Heart right ventricle (tissue), 16 donors: ENCODE measurements around the gene COX14. TPM values are rescaled to one million over a fixed set of nuclear protein-coding genes. Genes with fewer than 3 reads are reported as not detected.

Experiments
- ATAC-seq, 8 donors: fragments of 200-7000 bp; cut with Tn5 transposase; one replicate each; pipeline ENCODE4 v1.9.1; 2020; ENCODE audit warnings: mild to moderate bottlenecking in 8 of 8, moderate library complexity in 8 of 8, moderate number of reproducible peaks in 1 of 8
- DNase-seq, 2 donors: peaks; one replicate each; pipeline ENCODE4 v3.0.0-alpha.2; 2020
- H3K27ac ChIP-seq, 10 donors: fragments of 200-600 bp; sonication (generic) in 2 of 10; one replicate each; pipeline versions ENCODE4 v1.5.0 to v1.8.0; 2020 to 2022; ENCODE audit warnings: mild to moderate bottlenecking in 3 of 10
- H3K27me3 ChIP-seq, 7 donors: fragments of 200-600 bp; one replicate each; pipeline ENCODE4 v1.8.0; 2021 to 2022; ENCODE audit warnings: mild to moderate bottlenecking in 2 of 7
- H3K36me3 ChIP-seq, 9 donors: fragments of 200-600 bp; sonication (generic) in 1 of 9; one replicate each; pipeline versions ENCODE4 v1.5.0 to v1.8.0; 2020 to 2022; ENCODE audit warnings: mild to moderate bottlenecking in 2 of 9
- H3K4me1 ChIP-seq, 9 donors: fragments of 200-600 bp; sonication (generic) in 1 of 9; one replicate each; pipeline versions ENCODE4 v1.5.0 to v1.8.0; 2020 to 2022; ENCODE audit warnings: mild to moderate bottlenecking in 4 of 9
- H3K4me3 ChIP-seq, 10 donors: fragments of 200-600 bp; sonication (generic) in 2 of 10; one replicate each; pipeline versions ENCODE4 v1.5.0 to v1.8.0; 2020 to 2022; ENCODE audit warnings: mild to moderate bottlenecking in 7 of 10, moderate library complexity in 2 of 10
- H3K9me3 ChIP-seq, 11 donors: fragments of 200-600 bp in 10 of 11; sonication (generic) in 2 of 11; one replicate each; pipeline versions ENCODE4 v1.5.0 to v1.8.0; 2013 to 2022; ENCODE audit warnings: mild to moderate bottlenecking in 2 of 11, control low read depth in 1 of 11, moderate library complexity in 1 of 11
- WGBS, 2 donors: extraction: QIAGEN DNeasy Blood & Tissue Kit; methylation state at CpG; one replicate each; pipeline ENCODE4 v1.1.7; 2013; ENCODE audit warnings: inconsistent platforms in 1 of 2; 5-methylcytosine and 5-hydroxymethylcytosine counted together
- intact Hi-C, 10 donors: fragments of 100-400 bp; cut with DNase I; formaldehyde crosslinking; loops; one replicate each; pipeline versions ENCODE4 v1.11.1 to v1.14.2; 2022
- polyA plus RNA-seq, 2 donors: library from polyadenylated mRNA; stranded (reverse); fragments of 200-250 nt; gene quantifications; one replicate each; pipeline ENCODE4 v1.2.3, GENCODE V29; 2013
- total RNA-seq, 10 donors: library from RNA; stranded (reverse); fragmentation: NEBNext Ultra II Directional in 3 of 10; extraction: Animal tissue kit (Norgen Biotek cat#: 25700) in 3 of 10; gene quantifications; one replicate each; pipeline versions ENCODE4 v1.2.1 to v1.2.4, GENCODE V29; 2021 to 2023
- TF ChIP-seq, protein P1 (sequence below), 9 donors: fragments of 200-600 bp; sonication (generic) in 2 of 9; IDR thresholded peaks; one replicate each; pipeline versions ENCODE4 v1.5.0 to v1.8.0; 2021 to 2022; ENCODE audit warnings: antibody characterized with exemption in 9 of 9, mild to moderate bottlenecking in 5 of 9, moderate library complexity in 1 of 9
- donor health status: Arrhythmogenic right ventricular cardiomyopathy.
- donor health status: ischemic (EF 13 %, LVEDD 7.1; RV severe dilation, severe dysfunction).
- donor health status: healthy with polysubstance abuse.
- donor health status: DM: no; HTN: yes; CAD: no.
- donor health status: DM: no; HTN: no; CAD: no.
- donor health status: ischemic (EF 25% LVEDD 6.9; RV normal size, moderate dysfunction).
- donor health status: ischemic (EF 25% LVEDD 5.7; RV mildly dilated, moderate dysfunction).
- donor health status: healthy.
- donor health status: DM: yes; HTN: yes; CAD: no.
- donor health status: Ischemic cardiomyopathy.
- donor health status: ischemic (EF 35%, LVEDD 5.7; RV mildly dilated, moderate dysfunction).
- donor health status: nonischemic (EF 11% LVEDD 7.7; RV severe dilation, severe dysfunction).
- donor health status: DM: yes; HTN: yes; CAD: no.
- donor health status: PGD.
- donor health status: ischemic (EF 29% LVEDD 5.4; RV normal size, mild dysfunction).
- donor health status: nonischemic (EF 23%, LVEDD 6.1; RV moderate dilation, normal function).

COX14 gene
- total and polyA plus RNA-seq, 12 donors, result 93.8 to 239 (median 165) TPM

DNA sequence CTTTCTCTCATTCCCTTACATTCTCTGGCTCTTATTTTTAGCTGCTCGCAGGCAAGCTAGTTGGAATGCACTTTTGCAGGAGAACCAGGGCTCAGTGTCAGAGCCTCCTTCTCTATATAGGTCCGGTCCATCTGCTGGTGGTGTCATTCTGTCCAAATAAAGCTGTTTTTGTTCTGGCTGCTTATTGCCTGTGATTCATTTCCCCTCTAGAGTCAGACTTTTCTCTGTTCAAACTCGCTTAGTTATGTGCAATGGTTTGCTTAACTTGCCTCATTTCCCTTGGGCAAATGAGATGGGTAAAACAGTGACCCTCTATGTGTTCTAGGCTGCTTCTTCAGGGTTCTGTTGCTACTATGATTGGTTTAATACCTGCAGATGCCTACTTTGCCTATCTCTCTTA, 24.0 kb upstream of the COX14 start:
- intact Hi-C loops, result loop anchor here in 6 of 10 donors (2.0 to 10.0 kb wide), 5 partner anchors 23 to 227 kb away; partner anchors contain the start of gene CERS5 (in 2 of the 6)
- 51 to 62% methylated on average over 3 of the region's 3 CpGs for WGBS, 2 donors
- Histone ChIP-seq H3K27ac (peak overlapping the region in 2 of 10 donors; percentile 23 to 48), H3K4me3 (no peak overlapping the region), H3K36me3 (peaks cover 0 to 66% (median 49%) of the 10 kb centered on the region in 9 donors), H3K4me1 (peaks cover 0 to 34% (median 13%) of the 10 kb centered on the region in 9 donors), H3K27me3 (no peaks in the 10 kb centered on the region), H3K9me3 (no peaks in the 10 kb centered on the region)
- ATAC-seq (no peak), DNase-seq (no peak)
- TF ChIP-seq, protein P1, sequence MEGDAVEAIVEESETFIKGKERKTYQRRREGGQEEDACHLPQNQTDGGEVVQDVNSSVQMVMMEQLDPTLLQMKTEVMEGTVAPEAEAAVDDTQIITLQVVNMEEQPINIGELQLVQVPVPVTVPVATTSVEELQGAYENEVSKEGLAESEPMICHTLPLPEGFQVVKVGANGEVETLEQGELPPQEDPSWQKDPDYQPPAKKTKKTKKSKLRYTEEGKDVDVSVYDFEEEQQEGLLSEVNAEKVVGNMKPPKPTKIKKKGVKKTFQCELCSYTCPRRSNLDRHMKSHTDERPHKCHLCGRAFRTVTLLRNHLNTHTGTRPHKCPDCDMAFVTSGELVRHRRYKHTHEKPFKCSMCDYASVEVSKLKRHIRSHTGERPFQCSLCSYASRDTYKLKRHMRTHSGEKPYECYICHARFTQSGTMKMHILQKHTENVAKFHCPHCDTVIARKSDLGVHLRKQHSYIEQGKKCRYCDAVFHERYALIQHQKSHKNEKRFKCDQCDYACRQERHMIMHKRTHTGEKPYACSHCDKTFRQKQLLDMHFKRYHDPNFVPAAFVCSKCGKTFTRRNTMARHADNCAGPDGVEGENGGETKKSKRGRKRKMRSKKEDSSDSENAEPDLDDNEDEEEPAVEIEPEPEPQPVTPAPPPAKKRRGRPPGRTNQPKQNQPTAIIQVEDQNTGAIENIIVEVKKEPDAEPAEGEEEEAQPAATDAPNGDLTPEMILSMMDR (IDR thresholded peaks at IDR 0.05), result no peak

DNA sequence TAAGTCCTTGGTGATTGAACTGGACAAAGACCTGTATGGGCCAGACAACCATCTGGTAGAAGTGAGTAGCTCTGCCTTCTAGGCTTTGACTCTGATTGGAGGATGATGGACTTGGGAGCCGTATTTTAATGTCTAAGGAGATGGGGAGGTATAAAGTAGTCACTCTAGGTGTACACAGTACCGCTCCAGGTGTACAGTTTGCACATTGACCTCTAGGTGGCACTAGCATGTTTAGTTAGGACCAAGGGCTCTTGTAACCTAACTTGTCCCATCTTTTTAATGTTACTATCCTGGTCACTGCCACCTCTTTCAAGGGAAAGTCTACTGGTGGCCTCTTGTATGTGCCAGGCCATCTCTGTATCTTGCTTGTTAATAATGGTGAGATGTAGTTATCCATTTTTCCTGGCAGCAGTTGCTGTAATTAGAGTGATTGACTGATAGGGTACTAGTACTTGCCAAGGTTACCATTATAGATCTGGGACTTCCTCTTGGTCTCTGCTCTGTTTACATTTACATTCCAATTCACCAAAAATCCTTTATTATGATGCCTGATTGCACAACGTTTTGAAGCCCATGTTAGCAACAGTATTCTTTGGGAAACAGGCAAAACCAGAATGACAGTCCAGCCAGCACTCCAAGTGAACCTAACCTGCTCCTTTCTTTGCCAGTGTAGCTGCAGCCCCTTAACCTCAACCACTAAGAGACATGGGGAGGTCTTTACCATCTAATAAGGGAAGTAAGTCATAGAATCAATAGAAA, 23.3 kb upstream of the COX14 start:
- Histone ChIP-seq H3K27me3 (no peaks in the 10 kb centered on the region), H3K27ac (peak overlapping the region in 2 of 10 donors; percentile 23 to 48), H3K4me3 (no peak overlapping the region), H3K4me1 (peaks cover 0 to 34% (median 13%) of the 10 kb centered on the region in 9 donors), H3K9me3 (no peaks in the 10 kb centered on the region), H3K36me3 (peaks cover 0 to 74% (median 55%) of the 10 kb centered on the region in 9 donors)
- DNase-seq, result peak in 1 of 2 donors; percentile 41
- intact Hi-C loops, result loop anchor here in 5 of 10 donors (5.0 to 10.0 kb wide), 4 partner anchors 79 to 226 kb away; partner anchors contain the start of gene CERS5 (in 2 of the 5)
- peak in 1 of 8 donors; percentile 18 for ATAC-seq
- WGBS, 2 donors, result 30 to 45% methylated on average over 3 of the region's 3 CpGs
- TF ChIP-seq, protein P1 (IDR thresholded peaks at IDR 0.05), result peak; percentile 50 to 80 (median 78)

DNA sequence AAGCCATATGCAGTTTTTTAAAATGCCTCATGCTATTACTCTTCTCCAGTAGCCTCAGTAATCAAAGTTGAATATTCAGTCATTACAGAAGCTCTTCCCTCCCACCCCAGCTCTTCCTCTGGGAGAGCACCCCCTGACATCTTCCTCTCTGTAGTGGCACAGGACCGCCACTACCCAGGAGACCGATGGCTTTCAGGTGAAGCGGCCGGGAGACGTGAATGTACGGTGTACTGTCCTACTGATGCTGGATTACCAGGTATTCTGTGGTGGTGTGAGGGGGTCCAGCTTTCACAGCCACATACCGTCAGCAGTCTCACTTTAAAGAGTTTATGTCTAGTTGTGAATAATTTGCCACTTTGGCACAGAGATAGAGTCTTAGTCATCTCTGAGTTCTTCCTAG, 22.3 kb upstream of the COX14 start:
- TF ChIP-seq, protein P1 (IDR thresholded peaks at IDR 0.05), result no peak
- ATAC-seq (no peak), DNase-seq (no peak)
- peaks cover 0 to 28% (median 8%) of the 10 kb centered on the region in 9 donors for H3K4me1 ChIP-seq
- 95 to 97% methylated on average over 7 of the region's 7 CpGs for WGBS, 2 donors
- no peak overlapping the region for H3K4me3 ChIP-seq
- intact Hi-C loops, result loop anchor here in 5 of 10 donors (5.0 to 10.0 kb wide), 4 partner anchors 78 to 225 kb away; partner anchors contain the start of gene CERS5 (in 2 of the 5)
- no peak overlapping the region for H3K27ac ChIP-seq
- H3K9me3 ChIP-seq, result no peaks in the 10 kb centered on the region
- peaks cover 0 to 84% (median 65%) of the 10 kb centered on the region in 9 donors for H3K36me3 ChIP-seq
- no peaks in the 10 kb centered on the region for H3K27me3 ChIP-seq

DNA sequence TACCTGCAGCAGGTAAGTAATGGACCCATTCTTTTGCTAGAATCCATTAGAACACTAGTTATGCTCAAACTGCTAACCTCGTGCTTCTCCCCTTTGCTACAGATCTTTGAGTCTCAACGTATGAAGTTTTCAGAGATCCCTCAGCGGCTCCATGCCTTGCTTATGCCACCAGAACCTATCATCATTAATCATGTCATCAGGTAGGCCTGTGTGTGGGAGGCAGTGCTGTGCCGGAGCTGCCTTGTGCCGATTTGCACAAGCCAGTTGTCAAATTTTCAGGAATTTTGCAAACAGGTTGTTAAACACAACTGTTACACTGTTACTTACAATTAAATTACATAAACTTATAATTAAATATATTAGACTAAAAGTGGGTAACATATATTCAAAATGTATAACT, 21.6 kb upstream of the COX14 start:
- Histone ChIP-seq H3K4me1 (peaks cover 0 to 28% (median 8%) of the 10 kb centered on the region in 9 donors), H3K36me3 (peaks cover 0 to 90% (median 71%) of the 10 kb centered on the region in 9 donors), H3K4me3 (no peak overlapping the region), H3K27ac (no peak overlapping the region), H3K27me3 (no peaks in the 10 kb centered on the region), H3K9me3 (no peaks in the 10 kb centered on the region)
- 81 to 84% methylated on average over 5 of the region's 5 CpGs for WGBS, 2 donors
- intact Hi-C loops, result no loop called here
- DNase-seq (no peak), ATAC-seq (no peak)
- TF ChIP-seq, protein P1 (IDR thresholded peaks at IDR 0.05), result no peak
